ENCODE measurements around the gene RTEL1. TPM values are rescaled to one million over a fixed set of nuclear protein-coding genes. Genes with fewer than 3 reads are reported as not detected.
"Not testable (repeated sequence)": the region's sequence is repeated elsewhere in the genome, so short reads cannot be mapped to it uniquely, and the experiment has no call there.

RTEL1 gene
- polyA plus RNA-seq, 1 of the 3 experiments (the other 2 are of a cell fraction) = 9.9 TPM

DNA sequence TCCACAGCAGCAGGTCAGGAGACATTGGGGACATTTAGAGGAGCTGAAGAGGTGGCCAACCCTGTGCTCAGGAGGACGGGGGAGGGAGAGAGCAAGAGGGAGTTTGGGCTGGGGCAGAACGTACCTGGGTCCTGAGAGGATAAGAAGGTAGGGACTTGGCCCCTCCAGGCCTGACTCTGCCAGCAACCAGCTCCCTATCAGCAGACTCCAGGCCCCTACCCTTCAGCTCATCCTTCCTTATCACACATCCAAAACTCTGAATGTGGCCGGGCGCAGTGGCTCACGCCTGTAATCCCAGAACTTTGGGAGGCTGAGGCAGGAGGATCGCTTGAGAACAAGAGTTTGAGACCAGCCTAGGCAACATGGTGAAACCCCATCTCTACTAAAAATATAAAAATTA lies 9.9 kb upstream of the RTEL1 start:
- Histone ChIP-seq H3K4me3 (ENCODE audit: low read depth in 2 of 2, low read length in 1 of 2) (no peak overlapping the region), H3K79me2 (ENCODE audit: insufficient read depth) (peaks cover 20% of the 10 kb centered on the region), H3F3A (replicated peaks; ENCODE audit: insufficient read depth) (no peaks in the 10 kb centered on the region), H3K4me1 (ENCODE audit: control insufficient read depth in 1 of 2, insufficient read depth in 2 of 2, low read depth in 1 of 2, low read length in 1 of 2) (peaks cover 8% of the 10 kb centered on the region in 2 experiments; a peak in 2 of 4 replicates), H3K9me2 (no peaks in the 10 kb centered on the region), H4K20me1 (ENCODE audit: insufficient read depth) (peaks cover 38% of the 10 kb centered on the region), H3K27ac (ENCODE audit: low read depth in 2 of 2, low read length in 1 of 2) (no peak overlapping the region), H3K27me3 (ENCODE audit: insufficient read depth) (no peaks in the 10 kb centered on the region), H3K9ac (no peak overlapping the region), H3K36me3 (replicated peaks in 1 of 2; ENCODE audit: control insufficient read depth in 1 of 2, insufficient read depth in 2 of 2, low read length in 1 of 2) (no peaks in the 10 kb centered on the region), H2AFZ (ENCODE audit: low read depth) (no peak overlapping the region), H3K9me3 (no peaks in the 10 kb centered on the region), H3K4me2 (no peak overlapping the region)
- no peak for DNase-seq
- 91% methylated on average over 5 of the region's 6 CpGs for WGBS (ENCODE audit: low lambda C conversion rate)
- TF ChIP-seq RXRA (IDR thresholded peaks at IDR 0.05; ENCODE audit: borderline replicate concordance, low read depth) (no peak), TEAD4 (IDR thresholded peaks at IDR 0.05; ENCODE audit: borderline replicate concordance, insufficient read depth) (no peak), RCOR1 (IDR thresholded peaks at IDR 0.05; ENCODE audit: low read length) (no peak), YY1 (IDR thresholded peaks at IDR 0.05; ENCODE audit: low read depth) (no peak)
- TF ChIP-seq, protein P1, sequence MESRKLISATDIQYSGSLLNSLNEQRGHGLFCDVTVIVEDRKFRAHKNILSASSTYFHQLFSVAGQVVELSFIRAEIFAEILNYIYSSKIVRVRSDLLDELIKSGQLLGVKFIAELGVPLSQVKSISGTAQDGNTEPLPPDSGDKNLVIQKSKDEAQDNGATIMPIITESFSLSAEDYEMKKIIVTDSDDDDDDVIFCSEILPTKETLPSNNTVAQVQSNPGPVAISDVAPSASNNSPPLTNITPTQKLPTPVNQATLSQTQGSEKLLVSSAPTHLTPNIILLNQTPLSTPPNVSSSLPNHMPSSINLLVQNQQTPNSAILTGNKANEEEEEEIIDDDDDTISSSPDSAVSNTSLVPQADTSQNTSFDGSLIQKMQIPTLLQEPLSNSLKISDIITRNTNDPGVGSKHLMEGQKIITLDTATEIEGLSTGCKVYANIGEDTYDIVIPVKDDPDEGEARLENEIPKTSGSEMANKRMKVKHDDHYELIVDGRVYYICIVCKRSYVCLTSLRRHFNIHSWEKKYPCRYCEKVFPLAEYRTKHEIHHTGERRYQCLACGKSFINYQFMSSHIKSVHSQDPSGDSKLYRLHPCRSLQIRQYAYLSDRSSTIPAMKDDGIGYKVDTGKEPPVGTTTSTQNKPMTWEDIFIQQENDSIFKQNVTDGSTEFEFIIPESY (IDR thresholded peaks at IDR 0.05; ENCODE audit: borderline replicate concordance, low read depth) = no peak
- CTCF ChIA-PET = interaction anchor here (1.4 to 2.5 kb wide), 2 partner anchors 111 to 127 kb away, joined by 4 to 11 read pairs; partner anchors contain the start of gene PTK6
- POLR2A ChIA-PET = no interaction called here

GRCh38 chr20:63648895-63649589 lies 9.1 kb upstream of the RTEL1 start:
- Histone ChIP-seq H3K4me2 (no peak overlapping the region), H3K4me1 (ENCODE audit: control insufficient read depth in 1 of 2, insufficient read depth in 2 of 2, low read depth in 1 of 2, low read length in 1 of 2) (peaks cover 8 to 9% of the 10 kb centered on the region in 2 experiments; a peak in 2 of 4 replicates), H3F3A (replicated peaks; ENCODE audit: insufficient read depth) (no peaks in the 10 kb centered on the region), H4K20me1 (ENCODE audit: insufficient read depth) (peaks cover 31% of the 10 kb centered on the region), H3K9me3 (no peaks in the 10 kb centered on the region), H3K9ac (no peak overlapping the region), H3K79me2 (ENCODE audit: insufficient read depth) (peaks cover 20% of the 10 kb centered on the region), H3K36me3 (replicated peaks in 1 of 2; ENCODE audit: control insufficient read depth in 1 of 2, insufficient read depth in 2 of 2, low read length in 1 of 2) (no peaks in the 10 kb centered on the region), H3K4me3 (ENCODE audit: low read depth in 2 of 2, low read length in 1 of 2) (no peak overlapping the region), H3K9me2 (no peaks in the 10 kb centered on the region), H3K27ac (ENCODE audit: low read depth in 2 of 2, low read length in 1 of 2) (no peak overlapping the region), H2AFZ (ENCODE audit: low read depth) (no peak overlapping the region), H3K27me3 (ENCODE audit: insufficient read depth) (no peaks in the 10 kb centered on the region)
- 85% methylated on average over 6 of the region's 11 CpGs for WGBS (ENCODE audit: low lambda C conversion rate)
- no peak for DNase-seq
- TF ChIP-seq, protein P1 (IDR thresholded peaks at IDR 0.05; ENCODE audit: borderline replicate concordance, low read depth) = no peak
- no peak for TF ChIP-seq NFIC (IDR thresholded peaks at IDR 0.05; ENCODE audit: borderline replicate concordance)
- no peak for TF ChIP-seq EP300 (IDR thresholded peaks at IDR 0.05; ENCODE audit: borderline replicate concordance in 1 of 2, low read depth in 1 of 2, low read length in 1 of 2)
- TF ChIP-seq MAX (IDR thresholded peaks at IDR 0.05; ENCODE audit: low read depth) = no peak
- TF ChIP-seq CHD2 (IDR thresholded peaks at IDR 0.05; ENCODE audit: low read length, partially characterized antibody) = no peak
- TF ChIP-seq JUND (IDR thresholded peaks at IDR 0.05) = no peak
- TF ChIP-seq RAD21 (IDR thresholded peaks at IDR 0.05; ENCODE audit: low read length) = no peak
- TF ChIP-seq EZH2phosphoT487 (IDR thresholded peaks at IDR 0.05; ENCODE audit: borderline replicate concordance, low read depth) = no peak
- no peak for TF ChIP-seq GATA2 (CRISPR knock-in tag; IDR thresholded peaks at IDR 0.05)
- TF ChIP-seq MXI1 (IDR thresholded peaks at IDR 0.05; ENCODE audit: low read depth, low read length) = no peak
- no peak for TF ChIP-seq FOXJ3 (CRISPR knock-in tag; IDR thresholded peaks at IDR 0.05)
- no peak for TF ChIP-seq RXRA (IDR thresholded peaks at IDR 0.05; ENCODE audit: borderline replicate concordance, low read depth)
- no peak for TF ChIP-seq TCF12 (IDR thresholded peaks at IDR 0.05)
- no peak for TF ChIP-seq USF1 (IDR thresholded peaks at IDR 0.05; ENCODE audit: borderline replicate concordance, low read depth)
- CTCF ChIA-PET = interaction anchor here (0.9 to 1.4 kb wide), 2 partner anchors 111 to 126 kb away, joined by 3 to 4 read pairs; no protein-coding TSS in a partner anchor
- POLR2A ChIA-PET = no interaction called here

DNA sequence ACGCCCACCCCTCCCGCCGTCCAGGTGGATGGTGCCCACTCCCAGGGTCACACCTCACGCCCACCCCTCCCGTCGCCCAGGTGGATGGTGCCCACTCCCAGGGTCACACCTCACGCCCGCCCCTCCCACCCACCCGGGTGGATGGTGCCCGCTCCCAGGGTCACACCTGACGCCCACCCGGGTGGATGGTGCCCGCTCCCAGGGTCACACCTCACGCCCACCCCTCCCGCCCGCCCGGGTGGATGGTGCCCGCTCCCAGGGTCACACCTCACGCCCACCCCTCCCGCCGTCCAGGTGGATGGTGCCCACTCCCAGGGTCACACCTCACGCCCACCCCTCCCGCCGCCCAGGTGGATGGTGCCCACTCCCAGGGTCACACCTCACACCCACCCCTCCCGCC lies 7.6 kb upstream of the RTEL1 start:
- CTCF ChIA-PET; H3K9me2 ChIP-seq; H3F3A ChIP-seq (replicated peaks; ENCODE audit: insufficient read depth); H3K9me3 ChIP-seq; H3K27ac ChIP-seq (ENCODE audit: low read depth in 2 of 2, low read length in 1 of 2); H3K9ac ChIP-seq; DNase-seq; H3K27me3 ChIP-seq (ENCODE audit: insufficient read depth); H3K36me3 ChIP-seq (replicated peaks in 1 of 2; ENCODE audit: control insufficient read depth in 1 of 2, insufficient read depth in 2 of 2, low read length in 1 of 2); H2AFZ ChIP-seq (ENCODE audit: low read depth); H3K4me2 ChIP-seq; POLR2A ChIA-PET; H3K4me3 ChIP-seq (ENCODE audit: low read depth in 2 of 2, low read length in 1 of 2): not testable (repeated sequence)
- Histone ChIP-seq H3K79me2 (ENCODE audit: insufficient read depth) (peaks cover 20% of the 10 kb centered on the region), H4K20me1 (ENCODE audit: insufficient read depth) (peaks cover 31% of the 10 kb centered on the region), H3K4me1 (ENCODE audit: control insufficient read depth in 1 of 2, insufficient read depth in 2 of 2, low read depth in 1 of 2, low read length in 1 of 2) (peaks cover 8 to 17% of the 10 kb centered on the region in 2 experiments; a peak in 2 of 4 replicates)
- WGBS (ENCODE audit: low lambda C conversion rate) = 98% methylated on average over 10 of the region's 25 CpGs

All from SK-N-SH (cell line).